Endometrium (tissue), 2 donors: ENCODE data around the gene HEXD.
A peak's percentile ranks its signal among the peaks of the same experiment; 100 is the strongest.
"Not testable (repeated sequence)": the region's sequence is repeated elsewhere in the genome, so short reads cannot be mapped to it uniquely, and the experiment has no call there.

Experiments used
- FAIRE-seq: peaks from 2 replicates; lab custom pipeline; 2012; peaks lifted over from hg19 to GRCh38; lab: Jason Lieb, UNC
- donor health status: control.
- donor health status: control.

Gene HEXD

DNA sequence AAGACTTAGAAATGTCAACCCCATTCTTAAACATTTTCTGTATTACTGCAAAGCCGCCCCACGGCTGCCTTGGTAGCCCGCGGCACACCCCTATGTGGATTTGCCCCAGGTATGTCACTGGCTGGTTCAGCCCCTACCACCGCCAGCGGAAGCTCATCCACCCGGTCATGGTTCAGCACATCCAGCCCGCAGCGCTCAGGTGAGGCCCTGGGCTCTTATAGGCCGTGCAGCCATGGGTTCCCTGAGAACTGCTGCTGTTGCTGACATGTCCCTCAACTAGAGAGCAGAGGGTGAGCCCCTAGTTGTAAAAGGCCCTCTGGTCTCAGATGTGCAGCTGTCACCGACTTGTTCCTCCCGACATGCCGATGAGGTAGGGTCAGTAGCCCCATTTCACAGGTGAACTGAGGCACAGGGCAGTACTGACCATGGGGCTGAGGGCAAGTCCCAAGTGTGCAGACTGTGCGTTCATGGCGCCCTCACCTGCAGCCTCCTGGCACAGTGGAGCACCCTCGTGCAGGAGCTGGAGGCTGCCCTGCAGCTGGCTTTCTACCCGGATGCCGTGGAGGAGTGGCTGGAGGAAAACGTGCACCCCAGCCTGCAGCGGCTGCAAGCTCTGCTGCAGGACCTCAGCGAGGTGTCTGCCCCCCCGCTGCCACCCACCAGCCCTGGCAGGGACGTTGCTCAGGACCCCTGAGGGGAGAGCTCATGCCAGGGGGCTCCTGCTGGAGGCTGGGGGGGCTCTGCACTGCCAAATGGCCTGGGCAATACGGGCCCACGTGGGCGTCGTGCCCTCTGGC lies 23.7 kb downstream of the HEXD start:
- no peak for FAIRE-seq

DNA sequence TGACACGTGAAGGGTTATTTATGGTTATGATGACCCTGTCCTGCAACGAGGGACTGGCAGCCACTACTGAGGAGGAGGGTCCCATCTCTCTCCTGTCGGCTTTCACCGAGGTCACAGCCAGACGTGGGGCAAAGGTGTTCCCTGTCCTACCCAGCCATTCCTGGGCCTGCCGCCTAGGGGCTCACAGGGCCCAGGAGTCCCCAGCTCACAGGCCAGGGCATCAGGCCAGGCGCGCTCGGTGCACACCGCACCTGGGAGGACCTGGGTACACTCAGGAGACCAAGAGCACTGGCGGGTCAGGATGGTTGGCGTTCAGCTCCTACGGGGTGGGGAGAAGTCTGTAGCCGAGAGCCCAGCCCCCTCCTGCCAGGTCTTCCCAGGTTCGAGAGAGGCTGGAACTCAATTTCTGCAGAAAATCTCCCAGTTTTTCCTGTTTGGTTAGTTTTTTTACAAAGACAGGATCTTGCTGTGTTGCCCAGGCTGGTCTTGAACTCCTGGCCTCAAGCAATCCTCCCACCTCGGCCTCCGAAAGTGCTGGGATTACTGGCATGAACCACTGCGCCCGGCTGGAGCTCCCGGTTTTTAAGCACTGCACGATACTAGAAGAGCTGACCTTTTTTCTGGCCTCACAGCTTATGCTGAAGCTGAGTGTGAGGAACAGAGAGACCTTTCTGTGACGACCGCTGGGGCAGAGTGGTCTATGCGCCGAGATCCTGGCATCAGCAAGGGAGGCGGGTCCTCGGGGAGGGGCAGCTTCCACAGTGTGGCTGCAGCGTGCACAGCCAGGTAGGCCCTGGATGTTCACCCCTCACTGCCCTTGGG lies 24.7 kb downstream of the HEXD start:
- no peak for FAIRE-seq

DNA sequence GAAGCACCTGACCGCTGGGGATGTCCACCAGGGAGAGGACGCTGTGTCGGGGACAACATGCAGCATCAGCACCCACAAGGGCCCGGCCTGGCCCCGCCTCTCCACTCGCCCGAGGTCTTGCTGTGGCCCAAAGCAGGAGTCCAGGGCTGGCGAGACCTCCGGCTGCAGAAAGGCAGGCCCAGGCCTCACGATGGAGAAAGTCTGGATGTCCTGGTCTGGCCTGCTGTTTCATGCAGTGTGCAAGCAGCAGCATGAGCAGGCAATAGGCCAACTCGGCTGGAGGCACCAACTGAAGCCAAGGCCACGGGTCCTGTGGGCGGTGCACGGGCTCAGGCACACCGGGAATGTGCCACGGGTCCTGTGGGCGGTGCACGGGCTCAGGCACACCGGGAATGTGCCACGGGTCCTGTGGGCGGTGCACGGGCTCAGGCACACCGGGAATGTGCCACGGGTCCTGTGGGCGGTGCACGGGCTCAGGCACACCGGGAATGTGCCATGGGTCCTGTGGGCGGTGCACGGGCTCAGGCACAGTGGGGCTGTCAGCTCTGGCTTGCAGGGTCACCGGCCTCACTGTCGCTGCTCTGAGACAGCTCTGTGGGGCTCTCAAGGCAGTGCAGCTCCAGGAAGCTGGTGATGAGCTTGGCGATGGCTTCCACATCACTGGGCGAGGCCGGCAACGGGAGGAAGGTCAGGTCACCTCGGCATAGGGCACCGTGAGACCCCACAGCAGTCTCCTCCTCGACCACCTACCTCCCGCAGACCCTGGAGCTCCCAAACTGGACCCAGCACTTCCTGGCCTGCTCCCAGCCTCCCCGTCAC lies 25.5 kb downstream of the HEXD start:
- no peak for FAIRE-seq

DNA sequence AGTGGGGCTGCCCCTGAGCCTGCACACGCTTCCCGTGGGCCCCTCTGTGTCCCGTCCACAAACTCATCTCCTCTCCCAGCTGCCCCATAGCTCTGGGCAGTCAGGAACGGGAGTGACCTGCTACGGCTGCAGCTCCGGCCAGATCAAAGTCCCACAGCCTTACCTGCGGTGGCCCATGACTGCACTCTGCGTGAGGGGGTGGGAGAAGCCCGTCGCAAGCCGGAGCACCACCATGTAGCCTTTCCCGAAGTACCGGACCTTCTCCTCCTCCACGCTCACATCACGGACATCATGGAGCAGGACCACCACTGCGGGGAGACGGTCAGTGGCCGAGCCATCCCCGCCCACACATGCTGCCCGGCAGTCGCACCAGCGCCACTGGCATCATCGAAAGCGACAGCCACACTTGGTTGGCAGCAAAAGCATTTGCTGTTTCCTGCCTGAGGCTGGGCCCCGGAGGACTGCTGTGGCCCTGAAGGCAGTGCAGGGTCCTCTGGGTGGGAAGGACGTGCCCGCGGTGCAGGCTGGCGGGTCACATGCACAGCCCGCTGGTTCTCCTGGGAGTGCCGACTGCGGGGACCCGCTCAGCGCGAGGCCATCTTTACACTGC lies 26.2 kb downstream of the HEXD start:
- FAIRE-seq = no peak

DNA sequence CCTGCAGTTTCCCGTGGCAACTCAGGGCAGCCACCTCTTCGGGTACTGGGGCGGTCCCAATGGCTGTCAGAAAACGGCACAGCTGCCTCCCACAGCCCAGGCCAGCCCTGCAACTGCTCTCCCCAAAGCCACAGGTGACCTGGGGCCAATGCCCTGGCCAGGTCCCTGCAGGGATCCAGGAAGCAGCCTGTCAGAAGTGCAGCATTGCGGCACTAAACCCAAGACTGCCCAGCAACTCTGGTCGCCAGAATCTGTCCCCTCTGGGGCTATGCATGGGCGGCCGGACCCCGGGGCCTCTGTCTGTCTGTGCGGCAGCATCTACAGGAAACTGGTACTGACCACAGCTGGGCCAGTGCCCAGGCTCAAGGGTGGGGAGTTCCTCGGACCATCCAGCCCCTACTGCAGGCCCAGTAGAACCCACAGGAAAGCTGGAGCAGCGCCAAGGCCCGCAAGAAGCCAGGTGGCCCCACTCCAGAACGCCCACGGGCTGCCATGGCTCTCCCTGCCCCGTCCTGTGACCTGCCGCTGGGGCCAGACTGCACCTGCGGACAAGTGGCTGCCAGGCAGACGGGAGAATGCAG lies 26.9 kb downstream of the HEXD start:
- FAIRE-seq = no peak

DNA sequence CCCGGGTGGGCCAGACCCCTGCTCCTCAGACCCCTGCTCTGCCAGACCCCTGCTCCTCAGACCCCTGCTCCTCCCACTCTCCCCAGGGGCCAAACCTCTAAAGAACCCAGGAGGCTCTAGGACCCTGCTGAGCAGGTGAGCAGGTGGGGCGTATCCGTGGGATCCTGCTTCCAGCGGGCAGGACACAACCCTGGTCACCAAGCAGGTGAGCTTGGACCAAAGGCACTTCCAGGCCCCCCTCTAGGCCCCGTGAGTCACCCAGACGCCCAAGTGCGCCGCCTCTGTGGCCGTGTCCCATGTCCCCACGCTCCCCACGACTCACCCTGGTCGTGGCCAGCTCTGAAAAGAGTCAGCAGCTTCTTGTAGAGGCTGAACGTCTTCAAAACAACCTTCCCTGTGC lies 27.4 kb downstream of the HEXD start:
- FAIRE-seq = no peak

DNA sequence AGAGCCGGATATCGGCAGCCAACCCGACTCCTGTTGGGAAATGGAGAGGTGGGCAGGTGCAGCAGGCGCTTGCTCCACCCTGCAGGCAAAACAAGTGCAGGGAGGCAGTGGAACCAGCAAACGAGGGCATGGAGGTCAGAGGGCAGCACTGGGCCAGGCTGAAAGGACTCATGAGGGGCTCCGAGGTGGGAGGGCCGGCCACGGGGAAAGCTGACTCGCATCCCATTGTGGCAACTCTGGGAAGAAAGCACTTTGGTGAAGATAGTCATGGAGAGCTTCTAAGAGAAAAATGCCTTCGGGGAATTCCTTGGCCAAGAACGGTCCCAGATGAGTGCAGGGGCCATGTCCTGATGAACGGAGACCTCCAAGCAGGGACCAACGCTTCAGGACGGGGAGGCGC lies 28.0 kb downstream of the HEXD start:
- no peak for FAIRE-seq

DNA sequence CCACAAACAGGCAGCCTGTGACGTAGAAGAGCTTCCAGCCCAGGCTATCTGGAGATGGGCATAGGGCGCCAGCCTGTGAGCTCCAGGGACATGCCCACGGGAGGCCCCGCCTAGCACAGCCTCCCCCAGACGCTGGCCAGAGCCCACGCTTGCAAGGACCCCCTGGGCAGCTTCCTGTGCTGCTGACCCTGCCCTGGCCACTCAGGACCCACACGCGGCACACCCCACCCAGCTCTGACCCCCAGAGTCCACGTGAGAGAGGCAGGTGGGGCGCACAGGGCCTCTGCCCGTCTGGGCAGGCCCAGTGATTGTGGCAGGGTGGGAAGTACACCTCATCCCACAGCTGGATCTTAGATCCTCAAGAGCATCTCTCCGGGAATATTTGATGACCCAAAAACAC lies 28.5 kb downstream of the HEXD start:
- no peak for FAIRE-seq

DNA sequence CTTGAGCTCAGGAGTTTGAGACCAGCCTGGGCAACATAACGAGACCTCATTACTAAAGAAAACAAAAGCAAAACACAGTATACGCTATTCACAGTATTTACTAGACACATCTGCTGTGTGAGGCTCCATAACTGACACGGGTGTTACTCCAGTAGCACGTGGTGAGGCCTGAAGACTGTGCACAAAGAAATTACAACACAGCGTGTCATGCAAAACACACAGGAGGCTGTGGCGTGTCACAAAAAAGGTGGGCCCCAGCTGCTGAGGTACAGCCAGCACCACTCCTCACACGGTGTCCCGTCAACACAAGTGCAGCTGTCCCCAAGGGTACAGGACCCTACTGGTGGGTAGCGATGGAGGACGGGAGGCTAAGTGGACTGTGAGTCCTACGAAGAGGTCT lies 29.7 kb downstream of the HEXD start:
- no peak for FAIRE-seq

DNA sequence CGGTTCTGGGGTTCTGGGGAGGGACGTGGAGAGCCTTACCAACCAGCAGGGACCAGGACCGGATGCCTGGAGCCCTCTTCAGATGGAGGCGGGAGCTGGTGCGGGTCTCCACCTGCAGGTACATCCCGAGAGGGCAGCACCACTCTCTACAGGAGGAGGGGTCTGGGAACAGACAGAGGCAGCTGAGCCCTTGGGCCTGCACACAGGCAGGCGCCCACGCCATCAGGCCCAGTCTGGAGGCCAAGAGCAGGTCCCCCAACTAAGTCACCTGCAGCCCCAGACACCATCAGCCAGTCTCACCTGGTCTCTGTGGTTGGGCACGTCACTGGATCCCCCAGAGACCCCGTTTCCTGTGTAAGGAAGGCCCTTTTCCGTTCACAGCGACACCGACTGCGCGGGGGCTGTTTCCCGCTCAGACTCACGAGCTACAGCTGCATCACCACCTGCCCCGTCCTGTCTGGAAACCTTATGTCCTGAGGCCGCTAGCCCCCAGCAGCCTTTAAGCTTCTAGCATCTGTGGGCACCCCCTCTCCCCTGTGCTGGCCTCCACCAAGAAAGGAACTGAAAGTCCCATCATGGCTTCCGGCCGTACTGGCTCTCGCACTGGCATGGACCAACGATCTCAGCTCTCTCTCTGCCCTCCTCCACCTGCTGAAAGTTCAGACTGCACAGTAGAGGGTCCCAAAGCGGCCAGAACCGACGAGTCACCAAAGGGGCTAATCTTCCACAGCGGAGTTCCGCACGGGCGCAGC lies 31.2 kb downstream of the HEXD start:
- no peak for FAIRE-seq

DNA sequence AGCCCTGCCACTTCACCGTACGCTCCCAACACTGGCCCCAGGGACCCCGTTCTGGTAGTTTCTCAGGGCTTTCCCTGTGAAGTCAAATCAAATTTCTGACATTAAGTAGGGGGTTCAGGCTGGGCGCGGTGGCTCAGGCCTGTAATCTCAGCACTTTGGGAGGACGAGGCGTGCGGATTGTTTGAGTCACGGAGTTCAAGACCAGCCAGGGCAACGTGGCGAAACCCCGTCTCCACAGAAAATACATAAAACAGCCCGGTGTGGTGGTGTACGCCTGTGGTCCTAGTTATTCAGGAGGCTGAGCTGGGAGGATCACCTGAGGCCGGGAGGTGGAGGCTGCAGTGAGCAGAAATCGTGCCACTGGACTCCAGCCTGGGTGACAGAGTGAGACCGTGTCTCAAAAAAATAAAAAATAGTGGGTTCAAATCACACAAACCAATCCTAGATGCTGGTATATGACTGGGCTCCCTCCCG lies 31.8 kb downstream of the HEXD start:
- no peak for FAIRE-seq

DNA sequence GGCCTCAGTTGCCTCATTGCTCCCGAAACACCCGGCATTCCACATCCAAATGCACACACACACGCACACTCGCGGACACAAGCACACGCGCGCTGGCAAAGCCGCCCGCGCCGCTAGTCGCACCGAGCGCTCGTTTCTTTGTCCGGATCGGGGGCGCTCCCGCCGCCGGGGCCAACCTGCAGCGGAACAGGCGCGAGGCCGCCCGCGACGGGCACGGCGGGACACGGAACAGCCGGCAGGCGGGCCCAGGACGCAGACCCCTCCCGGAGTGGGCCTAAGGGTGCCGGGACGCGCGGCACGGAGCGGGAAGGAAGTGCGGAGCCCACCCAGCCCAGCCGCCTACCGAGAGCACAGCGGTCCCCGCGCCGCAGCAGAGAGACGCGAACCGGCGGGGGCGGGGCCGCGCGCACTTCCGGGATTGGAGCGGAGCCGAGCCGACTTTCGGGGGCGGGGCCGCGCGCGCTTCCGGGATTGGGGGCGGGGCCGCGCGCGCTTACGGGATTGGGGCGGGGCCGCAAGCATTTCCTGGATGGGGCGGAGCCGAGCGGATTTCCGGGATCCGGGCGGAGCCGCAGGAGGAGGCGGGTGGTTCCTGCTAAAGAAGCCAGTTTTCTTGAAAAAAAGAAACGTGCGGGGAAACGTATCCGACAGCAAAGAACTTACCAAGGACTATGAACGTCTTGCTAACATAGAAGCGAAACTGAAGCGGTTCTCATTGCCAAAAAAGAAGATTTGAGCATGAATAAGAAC lies 32.4 kb downstream of the HEXD start, which contains the start of gene CYBC1:
Gene CYBC1, minus strand, starts transcription at position 396 of the 750 bp plus-strand sequence. CDS start 1,498 bp downstream, outside the sequence.
- FAIRE-seq = no peak

DNA sequence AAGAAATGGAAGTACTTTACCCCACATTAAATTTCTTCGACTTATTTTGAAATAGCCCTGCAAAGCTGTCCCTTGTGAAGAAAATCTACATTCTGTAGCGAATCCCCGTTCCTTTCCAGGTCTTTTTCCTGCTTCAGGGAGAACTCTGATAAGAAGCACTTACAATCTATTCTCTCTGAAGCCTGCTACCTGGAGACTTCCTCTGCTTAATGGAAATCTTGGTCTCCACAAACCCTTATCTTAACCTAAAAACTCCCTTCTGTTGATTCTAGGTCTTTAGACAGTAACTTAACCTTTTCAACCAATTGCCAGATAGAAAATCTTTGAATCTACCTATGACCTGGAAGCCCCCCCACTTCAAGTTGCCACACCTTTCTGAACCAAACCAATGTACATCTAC lies 34.0 kb downstream of the HEXD start:
- FAIRE-seq = no peak

DNA sequence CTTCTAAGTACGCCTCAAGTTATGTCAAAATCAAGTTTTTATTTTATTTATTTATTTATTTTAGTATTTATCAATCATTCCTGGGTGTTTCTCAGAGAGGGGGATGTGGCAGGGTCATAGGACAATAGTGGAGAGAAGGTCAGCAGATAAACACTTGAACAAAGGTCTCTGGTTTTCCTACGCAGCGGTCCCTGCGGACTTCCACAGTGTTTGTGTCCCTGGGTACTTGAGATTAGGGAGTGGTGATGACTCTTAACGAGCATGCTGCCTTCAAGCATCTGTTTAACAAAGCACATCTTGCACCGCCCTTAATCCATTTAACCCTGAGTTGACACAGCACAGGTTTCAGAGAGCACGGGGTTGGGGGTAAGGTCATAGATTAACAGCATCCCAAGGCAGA lies 35.0 kb downstream of the HEXD start:
- FAIRE-seq = not testable (repeated sequence)

DNA sequence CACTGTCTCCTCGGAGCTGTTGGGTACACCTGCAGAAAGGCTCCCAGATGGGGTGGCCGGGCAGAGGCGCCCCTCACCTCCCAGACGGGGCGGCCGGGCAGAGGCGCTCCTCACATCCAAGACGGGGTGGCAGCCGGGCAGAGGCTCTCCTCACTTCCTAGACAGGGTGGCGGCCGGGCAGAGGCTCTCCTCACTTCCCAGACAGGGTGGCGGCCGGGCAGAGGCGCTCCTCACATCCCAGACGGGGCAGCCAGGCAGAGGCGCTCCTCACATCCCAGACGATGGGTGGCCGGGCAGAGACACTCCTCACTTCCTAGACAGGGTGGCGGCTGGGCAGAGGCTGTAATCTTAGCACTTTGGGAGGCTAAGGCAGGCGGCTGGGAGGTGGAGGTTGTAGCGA lies 35.6 kb downstream of the HEXD start:
- not testable (repeated sequence) for FAIRE-seq

DNA sequence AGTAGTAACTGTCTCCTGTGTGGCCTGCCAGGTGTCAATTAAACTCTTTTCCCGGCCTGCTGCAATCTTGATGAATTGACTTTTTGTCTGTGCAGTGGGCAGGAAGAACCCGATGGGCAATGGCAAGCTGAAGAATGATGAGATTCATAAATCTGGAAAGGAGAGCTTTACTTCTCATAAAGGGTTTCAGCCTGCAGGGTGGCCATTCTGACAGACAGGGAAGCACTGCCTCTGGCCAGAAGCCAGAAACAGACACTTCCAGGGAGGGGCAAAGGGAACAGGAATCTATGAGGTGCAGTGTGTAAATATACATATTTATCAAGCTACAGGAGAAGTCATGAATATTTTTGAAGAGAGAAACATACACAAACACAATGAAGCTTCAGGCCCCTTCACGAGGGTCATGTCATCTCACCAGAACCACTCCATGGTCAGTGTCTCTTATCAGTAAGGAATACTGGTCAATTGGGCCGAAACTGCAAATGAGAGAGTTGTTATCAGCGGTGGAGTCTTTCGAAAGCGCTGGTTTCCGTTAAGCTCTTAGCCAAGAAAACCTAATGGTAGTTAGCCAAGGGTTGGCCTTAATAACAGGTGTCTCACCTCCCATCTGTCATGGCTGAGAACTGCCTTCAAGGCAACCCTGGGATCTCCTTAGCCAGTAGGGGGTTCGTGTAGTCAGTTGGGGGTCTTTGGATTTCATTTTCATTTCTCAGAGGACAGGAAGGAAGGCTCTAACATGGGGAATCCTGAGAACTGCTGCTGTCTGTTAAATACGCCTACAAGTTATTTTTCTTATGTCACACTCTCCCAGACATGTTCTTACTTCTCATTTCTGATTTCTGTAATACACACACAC lies 39.2 kb downstream of the HEXD start:
- FAIRE-seq = no peak

DNA sequence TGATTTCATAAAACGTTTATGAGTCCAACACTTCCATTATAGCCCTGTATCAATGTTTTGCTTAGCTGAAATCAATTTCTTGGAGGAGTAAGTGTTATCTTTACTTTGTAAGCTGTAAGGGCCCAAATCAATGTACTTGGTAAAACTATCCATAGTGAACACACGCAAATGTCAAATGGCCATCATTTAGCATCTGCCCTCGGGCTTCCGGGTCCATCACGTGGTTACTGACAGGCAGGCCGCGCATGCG lies 39.7 kb downstream of the HEXD start:
- no peak for FAIRE-seq

DNA sequence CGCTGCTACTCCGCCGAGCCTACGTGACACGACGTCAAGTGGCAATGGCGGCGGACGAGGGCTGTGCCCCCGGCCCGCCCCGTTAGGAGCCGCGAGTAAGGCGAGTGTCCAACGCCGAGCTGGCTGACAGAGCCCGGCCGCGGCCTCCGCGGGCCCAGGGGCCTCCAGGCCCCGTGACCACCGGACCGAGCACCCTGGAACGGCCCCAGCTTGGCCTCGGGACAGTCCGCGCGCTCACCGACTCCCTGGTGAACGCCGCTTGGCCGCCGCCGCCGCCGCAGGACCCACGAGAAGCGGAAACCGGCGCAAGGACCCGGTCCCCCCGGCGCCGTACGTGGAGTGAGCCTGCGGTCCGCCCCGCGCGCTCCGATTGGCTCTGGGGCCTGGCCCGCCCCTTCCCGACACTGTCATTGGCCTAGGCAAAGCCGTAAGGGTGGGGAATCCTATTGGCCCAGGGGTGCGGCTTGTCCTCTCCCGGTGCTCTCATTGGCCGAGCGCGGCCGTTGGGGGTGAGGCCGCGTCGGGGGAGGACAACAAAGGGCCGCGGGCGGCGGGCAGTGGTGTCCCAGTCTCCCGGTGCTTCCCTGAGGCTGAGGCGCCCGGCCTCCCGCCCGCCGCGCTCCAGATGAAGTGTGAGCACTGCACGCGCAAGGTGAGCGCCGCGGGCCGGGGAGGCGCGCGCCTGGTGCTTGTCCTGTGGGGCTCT lies 40.2 kb downstream of the HEXD start, which contains the start of gene NARF:
Gene NARF, plus strand, starts transcription at position 563 of the 706 bp plus-strand sequence. Its CDS starts 63 bp downstream, at position 626.
- peak; percentile 77 for FAIRE-seq
